BLaER1 (cell line): ENCODE results near the gene SLC7A8.

Source experiments
- H3K27ac ChIP-seq: shearing (Covaris generic); formaldehyde crosslinking; 2 replicates; pipeline ENCODE4 v1.8.1; 2022
- H3K27me3 ChIP-seq: shearing (Covaris generic); formaldehyde crosslinking; 2 replicates; pipeline ENCODE4 v1.8.1; 2022
- H3K36me3 ChIP-seq: shearing (Covaris generic); formaldehyde crosslinking; 2 replicates; pipeline ENCODE4 v1.8.1; 2022
- H3K4me1 ChIP-seq: shearing (Covaris generic); formaldehyde crosslinking; 2 replicates; pipeline ENCODE4 v1.8.1; 2022
- H3K4me2 ChIP-seq: shearing (Covaris generic); formaldehyde crosslinking; 2 replicates; pipeline ENCODE4 v1.8.1; 2022
- H3K4me3 ChIP-seq: shearing (Covaris generic); formaldehyde crosslinking; 2 replicates; pipeline ENCODE4 v1.8.1; 2022
- H3K9ac ChIP-seq: shearing (Covaris generic); formaldehyde crosslinking; 2 replicates; pipeline ENCODE4 v1.8.1; 2022
- H3K9me3 ChIP-seq: shearing (Covaris generic); formaldehyde crosslinking; 2 replicates; pipeline ENCODE4 v1.8.1; 2022
- H4K20me1 ChIP-seq: shearing (Covaris generic); formaldehyde crosslinking; 2 replicates; pipeline ENCODE4 v1.8.1; 2022
- Cebpa-rat ChIP-seq: shearing (Covaris generic); IDR thresholded peaks from 2 replicates; pipeline ENCODE4 v1.8.1; 2022

The SLC7A8 gene

DNA sequence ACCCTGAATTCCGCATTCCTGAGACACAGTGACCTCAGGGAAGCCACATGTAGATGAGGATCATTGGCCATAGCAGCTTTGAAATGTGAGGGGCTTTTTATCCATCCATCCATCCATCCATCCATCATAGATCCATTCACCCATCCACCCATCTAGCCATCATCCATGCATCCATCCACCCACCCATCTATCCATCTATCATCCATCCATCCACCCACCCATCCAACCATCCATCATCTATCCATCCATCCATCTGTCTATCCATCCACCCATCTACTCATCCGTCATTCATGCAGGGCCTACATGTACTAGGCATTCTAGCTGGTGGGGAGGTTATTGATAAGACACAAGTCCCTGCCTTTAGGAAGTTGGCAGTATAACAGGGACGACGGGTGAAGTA is 36.5 kb downstream of the SLC7A8 start:
- TF ChIP-seq Cebpa-rat: no peak
- no peaks in the 10 kb centered on the region for H3K36me3 ChIP-seq

DNA sequence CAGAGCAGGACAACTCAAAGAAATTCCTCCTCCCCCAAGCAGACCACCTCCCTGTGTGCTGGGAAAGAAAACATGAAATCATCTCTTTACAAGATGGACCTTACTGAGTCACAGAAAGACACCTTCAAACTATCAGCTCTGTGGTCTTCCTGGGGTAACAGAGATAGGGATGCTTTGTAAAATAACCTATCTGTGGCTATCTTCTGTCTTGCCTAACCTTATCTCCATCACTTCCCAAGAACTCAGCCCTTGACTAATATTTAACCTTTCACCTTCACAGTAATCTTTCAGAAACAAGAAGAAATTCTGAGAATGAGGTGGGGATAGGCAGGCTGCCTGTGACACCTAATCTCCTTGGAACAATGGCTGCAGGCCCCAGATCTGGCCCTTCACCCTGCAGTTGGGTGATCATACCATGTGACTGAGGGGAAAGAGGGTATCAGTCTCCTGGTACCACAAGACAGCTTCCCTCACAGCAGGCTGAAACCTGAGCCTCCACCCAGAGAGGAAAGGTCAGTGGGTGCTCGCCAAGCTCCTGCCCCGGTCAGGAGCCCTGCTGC is 37.0 kb downstream of the SLC7A8 start:
- no peak for TF ChIP-seq Cebpa-rat
- Histone ChIP-seq H3K27me3 (no peaks in the 10 kb centered on the region), H3K4me1 (no peaks in the 10 kb centered on the region), H3K4me2 (no peak overlapping the region), H3K36me3 (no peaks in the 10 kb centered on the region), H3K27ac (no peak overlapping the region), H3K9me3 (no peaks in the 10 kb centered on the region), H3K9ac (no peak overlapping the region), H3K4me3 (no peak overlapping the region), H4K20me1 (no peaks in the 10 kb centered on the region)

More for the DNA sequence above, 36.5 kb downstream of the SLC7A8 start:
- H3K9ac ChIP-seq: no peak overlapping the region
- no peak overlapping the region for H3K27ac ChIP-seq
- no peaks in the 10 kb centered on the region for H3K4me1 ChIP-seq
- no peaks in the 10 kb centered on the region for H4K20me1 ChIP-seq
- no peak overlapping the region for H3K4me2 ChIP-seq
- no peak overlapping the region for H3K4me3 ChIP-seq
- H3K9me3 ChIP-seq: no peaks in the 10 kb centered on the region
- no peaks in the 10 kb centered on the region for H3K27me3 ChIP-seq

DNA sequence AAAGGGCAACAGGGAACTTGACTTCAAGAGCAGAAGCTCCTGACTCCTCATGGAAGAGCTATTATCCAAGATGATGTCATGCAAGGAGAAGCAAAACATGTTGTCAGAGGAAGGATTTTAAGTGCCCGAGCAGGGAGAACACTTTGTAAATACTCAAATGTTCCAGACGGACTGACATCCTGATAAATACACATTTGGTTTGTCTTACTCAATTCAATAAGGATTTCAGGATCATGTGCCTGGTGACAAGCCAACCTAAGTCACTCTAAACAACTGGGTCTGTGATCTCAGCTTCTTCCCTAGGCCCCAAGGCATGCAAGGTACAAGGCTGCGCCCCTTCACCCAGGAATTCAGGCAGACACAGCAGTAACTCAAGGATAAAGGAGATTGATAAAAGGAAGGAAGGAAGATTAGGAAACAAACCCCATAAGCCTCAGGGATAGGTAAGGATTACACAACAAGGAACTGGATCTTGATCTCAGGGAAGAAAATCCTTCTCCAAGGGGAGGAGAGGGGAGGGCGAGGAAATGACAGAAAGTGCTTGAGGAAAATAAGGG is 37.6 kb downstream of the SLC7A8 start:
- Histone ChIP-seq H3K4me3 (no peak overlapping the region), H3K4me2 (no peak overlapping the region), H3K36me3 (no peaks in the 10 kb centered on the region), H3K9ac (no peak overlapping the region), H4K20me1 (no peaks in the 10 kb centered on the region), H3K4me1 (no peaks in the 10 kb centered on the region), H3K27me3 (no peaks in the 10 kb centered on the region), H3K27ac (no peak overlapping the region), H3K9me3 (no peaks in the 10 kb centered on the region)
- TF ChIP-seq Cebpa-rat: no peak

DNA sequence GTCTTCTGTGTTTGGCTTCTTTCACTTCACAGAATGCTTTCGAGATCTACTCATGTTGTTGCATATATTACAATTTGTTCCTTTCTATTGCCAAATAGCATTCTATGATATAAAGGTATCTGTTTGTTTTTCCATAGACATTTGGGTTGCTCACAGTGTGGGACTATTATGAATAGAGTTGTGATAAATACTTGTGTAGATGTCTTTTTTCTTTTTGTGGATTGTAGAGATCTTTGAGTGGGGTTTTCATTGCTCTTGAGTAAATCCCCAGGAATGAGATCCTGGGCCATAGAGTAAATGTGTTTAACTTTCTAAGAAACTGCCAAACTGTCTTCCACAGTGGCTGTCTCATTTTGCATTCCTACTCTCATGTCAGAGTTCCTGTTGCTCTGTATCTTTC is 39.5 kb downstream of the SLC7A8 start:
- H3K4me2 ChIP-seq: no peak overlapping the region
- no peak overlapping the region for H3K27ac ChIP-seq
- no peak overlapping the region for H3K4me3 ChIP-seq
- H3K9ac ChIP-seq: no peak overlapping the region
- H3K9me3 ChIP-seq: no peaks in the 10 kb centered on the region
- H4K20me1 ChIP-seq: no peaks in the 10 kb centered on the region
- no peaks in the 10 kb centered on the region for H3K36me3 ChIP-seq
- H3K27me3 ChIP-seq: no peaks in the 10 kb centered on the region
- H3K4me1 ChIP-seq: no peaks in the 10 kb centered on the region
- no peak for TF ChIP-seq Cebpa-rat

DNA sequence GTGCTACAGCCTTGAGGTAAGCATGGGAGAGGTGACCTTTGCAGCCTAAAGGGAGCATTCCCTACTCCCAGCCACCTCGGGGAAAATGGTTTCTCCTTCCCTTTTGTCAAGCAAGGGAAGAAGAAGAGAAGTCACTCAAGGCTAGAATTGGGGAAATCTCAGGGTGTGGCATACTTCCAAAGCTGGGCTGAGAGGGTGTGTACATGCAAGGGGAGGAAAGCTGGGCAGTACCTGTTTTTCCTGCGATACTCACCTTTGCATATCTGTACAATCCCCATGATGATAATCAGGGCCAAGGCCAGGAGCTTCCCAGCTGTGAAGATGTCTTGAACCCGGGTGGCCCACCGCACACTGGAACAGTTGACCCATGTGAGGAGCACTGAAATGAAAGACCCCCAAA is 40.6 kb downstream of the SLC7A8 start:
- no peaks in the 10 kb centered on the region for H4K20me1 ChIP-seq
- no peaks in the 10 kb centered on the region for H3K4me1 ChIP-seq
- no peak overlapping the region for H3K4me2 ChIP-seq
- H3K27me3 ChIP-seq: no peaks in the 10 kb centered on the region
- no peak overlapping the region for H3K9ac ChIP-seq
- TF ChIP-seq Cebpa-rat: no peak
- H3K27ac ChIP-seq: no peak overlapping the region
- H3K4me3 ChIP-seq: no peak overlapping the region
- H3K9me3 ChIP-seq: no peaks in the 10 kb centered on the region
- H3K36me3 ChIP-seq: no peaks in the 10 kb centered on the region

DNA sequence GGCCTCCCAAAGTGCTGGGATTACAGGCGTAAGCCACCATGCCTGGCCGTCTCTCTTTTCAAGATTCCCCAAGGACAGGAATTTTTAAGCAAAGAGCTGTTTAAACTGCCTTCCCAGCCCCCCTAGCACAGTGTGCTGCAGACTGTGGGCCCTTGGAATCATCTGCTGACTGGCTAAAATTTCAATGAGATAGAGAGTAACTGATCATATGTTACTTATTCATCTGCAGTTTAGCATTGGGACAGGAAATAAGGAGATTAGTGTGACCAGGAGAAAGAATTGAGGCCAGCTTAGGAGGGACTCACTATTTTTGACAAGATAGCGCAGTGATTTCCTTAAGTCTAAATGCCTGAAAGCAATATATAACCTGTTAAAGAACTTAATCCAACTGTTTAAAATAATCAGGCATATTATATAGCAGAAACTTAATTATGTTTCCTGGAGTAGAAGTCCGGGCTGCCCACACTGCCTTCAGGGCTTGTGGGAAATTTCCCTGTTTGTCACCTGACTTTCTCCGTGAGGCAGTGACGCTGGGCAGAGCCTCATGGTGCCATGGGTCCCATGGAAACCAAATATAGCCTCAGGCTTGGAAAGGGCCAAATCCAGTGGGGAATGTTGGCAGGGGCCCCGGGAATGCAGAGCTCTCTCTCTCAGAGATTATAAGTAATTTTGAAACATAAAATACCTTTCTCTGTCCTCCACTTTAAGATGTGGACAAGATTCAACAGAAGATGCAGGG is 41.6 kb downstream of the SLC7A8 start:
- no peaks in the 10 kb centered on the region for H3K27me3 ChIP-seq
- H3K4me2 ChIP-seq: no peak overlapping the region
- no peak for TF ChIP-seq Cebpa-rat
- no peak overlapping the region for H3K27ac ChIP-seq
- H3K4me1 ChIP-seq: no peaks in the 10 kb centered on the region
- no peaks in the 10 kb centered on the region for H4K20me1 ChIP-seq
- H3K36me3 ChIP-seq: no peaks in the 10 kb centered on the region
- no peak overlapping the region for H3K9ac ChIP-seq
- H3K9me3 ChIP-seq: no peaks in the 10 kb centered on the region
- H3K4me3 ChIP-seq: no peak overlapping the region

DNA sequence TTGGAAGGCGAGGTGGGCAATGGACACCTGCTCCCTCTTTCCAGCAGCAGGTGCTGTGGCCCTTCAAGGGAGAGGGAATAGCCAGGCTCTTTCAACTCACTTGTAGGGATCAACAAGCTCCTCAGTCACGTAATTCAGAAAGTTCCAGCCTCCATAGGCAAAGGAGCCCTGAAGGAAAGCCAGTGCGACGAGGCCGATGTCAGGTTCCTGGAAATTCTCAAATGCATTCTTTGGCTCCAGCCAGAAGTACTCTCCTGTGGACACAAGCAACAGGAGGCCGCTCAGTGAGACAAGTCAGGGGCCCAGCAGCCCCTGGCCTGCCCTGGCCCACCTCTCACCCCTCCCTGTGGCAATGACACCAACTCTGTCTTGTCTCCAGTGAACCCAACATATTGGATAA is 43.1 kb downstream of the SLC7A8 start:
- Histone ChIP-seq H3K36me3 (no peaks in the 10 kb centered on the region), H3K4me3 (no peak overlapping the region), H4K20me1 (no peaks in the 10 kb centered on the region), H3K9ac (no peak overlapping the region), H3K9me3 (no peaks in the 10 kb centered on the region), H3K27me3 (no peaks in the 10 kb centered on the region), H3K27ac (no peak overlapping the region), H3K4me2 (no peak overlapping the region), H3K4me1 (no peaks in the 10 kb centered on the region)
- no peak for TF ChIP-seq Cebpa-rat

DNA sequence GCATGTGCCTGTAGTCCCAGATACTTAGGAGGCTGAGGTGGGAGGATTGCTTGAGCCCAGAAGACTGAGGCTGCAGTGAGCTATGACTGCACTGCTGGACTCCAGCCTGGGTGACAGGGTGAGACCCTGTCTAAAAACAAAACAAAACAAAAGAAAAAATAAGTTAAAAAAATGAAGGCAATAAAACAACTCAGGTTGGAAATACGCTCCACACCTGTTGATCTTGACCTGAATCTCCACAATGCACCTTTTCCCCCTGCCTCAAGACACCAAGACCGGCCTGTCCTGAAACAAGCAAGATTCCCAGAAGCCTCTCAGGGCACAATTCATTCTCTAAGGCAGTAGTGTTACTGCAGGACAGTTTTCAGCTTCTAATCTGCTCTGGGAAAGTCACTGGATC is 43.6 kb downstream of the SLC7A8 start:
- Histone ChIP-seq H3K9ac (no peak overlapping the region), H3K4me2 (no peak overlapping the region), H3K4me1 (no peaks in the 10 kb centered on the region), H3K9me3 (no peaks in the 10 kb centered on the region), H3K36me3 (no peaks in the 10 kb centered on the region), H4K20me1 (no peaks in the 10 kb centered on the region), H3K27me3 (no peaks in the 10 kb centered on the region), H3K27ac (no peak overlapping the region), H3K4me3 (no peak overlapping the region)
- TF ChIP-seq Cebpa-rat: no peak

DNA sequence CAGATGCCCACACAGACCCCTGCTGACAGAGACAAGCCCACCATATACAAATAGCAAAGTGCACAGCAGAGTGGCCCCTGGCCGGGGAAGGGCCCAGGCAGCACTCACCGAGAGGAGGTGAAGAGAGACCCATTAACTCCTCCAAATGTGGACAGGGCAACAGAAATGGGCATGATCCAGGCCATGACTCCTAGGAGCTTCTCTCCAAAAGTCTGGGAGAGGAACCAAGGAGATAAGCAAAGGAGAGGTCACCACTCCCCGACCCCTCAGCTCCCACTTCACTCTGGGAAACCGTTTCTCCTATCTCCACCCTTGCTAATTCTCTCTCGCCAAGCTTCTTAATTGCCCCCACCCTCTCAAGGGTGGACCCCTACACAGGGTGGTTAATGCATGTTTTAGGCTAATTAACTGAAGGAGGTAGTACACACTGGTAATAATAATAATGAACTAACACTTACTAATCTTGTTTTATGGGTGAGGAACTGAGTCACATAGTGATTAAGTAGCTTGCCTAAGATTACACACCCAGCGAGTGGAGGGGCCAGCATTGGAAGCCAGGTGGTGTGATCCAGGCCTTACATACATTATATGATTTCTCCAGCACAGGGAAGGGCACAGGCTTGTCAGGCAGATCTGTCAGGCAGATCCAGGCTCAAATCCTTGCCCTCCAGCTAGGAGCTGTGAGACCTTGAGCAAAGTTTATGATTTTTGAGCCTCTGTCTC is 45.5 kb downstream of the SLC7A8 start:
- H3K9me3 ChIP-seq: no peaks in the 10 kb centered on the region
- H3K36me3 ChIP-seq: no peaks in the 10 kb centered on the region
- H4K20me1 ChIP-seq: no peaks in the 10 kb centered on the region
- peaks cover 2% of the 10 kb centered on the region for H3K4me1 ChIP-seq
- no peaks in the 10 kb centered on the region for H3K27me3 ChIP-seq
- TF ChIP-seq Cebpa-rat: no peak
- no peak overlapping the region for H3K27ac ChIP-seq
- H3K4me2 ChIP-seq: no peak overlapping the region
- H3K9ac ChIP-seq: no peak overlapping the region
- no peak overlapping the region for H3K4me3 ChIP-seq

DNA sequence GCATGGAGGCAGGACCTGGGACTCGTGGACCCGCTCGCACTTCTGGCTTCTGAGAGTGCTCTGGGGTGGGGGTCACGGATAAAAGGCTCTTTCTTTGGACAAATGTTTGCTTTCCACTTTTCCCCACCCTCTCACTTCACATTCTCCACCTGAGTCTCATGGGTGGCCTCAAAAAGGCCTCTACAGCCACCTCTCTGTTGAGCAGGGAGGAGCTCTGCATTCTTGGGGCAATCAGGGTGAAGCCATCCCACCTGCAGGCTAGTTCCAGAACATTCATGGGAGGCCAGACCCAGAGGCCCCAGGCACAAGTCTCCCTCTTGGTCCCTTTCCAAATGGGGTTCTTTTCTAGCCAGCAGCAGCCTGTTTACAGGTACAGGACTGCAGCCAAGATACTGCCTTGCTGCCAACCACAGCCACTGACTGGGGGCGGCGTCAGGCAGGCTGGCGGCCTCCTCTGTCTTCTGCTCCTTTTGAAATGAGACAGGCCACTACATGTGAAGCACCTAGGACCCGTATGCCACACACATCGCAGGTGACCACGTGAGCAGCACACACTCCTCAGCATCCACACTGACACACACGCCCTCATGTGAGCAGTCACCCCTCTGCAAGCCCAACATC is 46.2 kb downstream of the SLC7A8 start:
- no peaks in the 10 kb centered on the region for H4K20me1 ChIP-seq
- TF ChIP-seq Cebpa-rat: no peak
- no peak overlapping the region for H3K9ac ChIP-seq
- no peak overlapping the region for H3K4me2 ChIP-seq
- H3K27me3 ChIP-seq: no peaks in the 10 kb centered on the region
- H3K27ac ChIP-seq: no peak overlapping the region
- no peaks in the 10 kb centered on the region for H3K36me3 ChIP-seq
- H3K9me3 ChIP-seq: no peaks in the 10 kb centered on the region
- peaks cover 6% of the 10 kb centered on the region for H3K4me1 ChIP-seq
- H3K4me3 ChIP-seq: no peak overlapping the region
